PC-3 (cell line): ENCODE results near the gene TAS2R10.

Experiments used
- CTCF ChIP-seq: fragments of 300-600 bp; sonication (generic); conservative IDR thresholded peaks from 2 replicates; pipeline ENCODE4 v1.5.1; 2017; ENCODE audit warnings: antibody characterized with exemption, low read depth, mild to moderate bottlenecking, low read length
- EZH2 ChIP-seq: fragments of 300-600 bp; sonication (generic); IDR thresholded peaks from one replicate; pipeline ENCODE4 v1.6.1; 2017; ENCODE audit warnings: antibody characterized with exemption, mild to moderate bottlenecking, low read length; ENCODE audit not compliant: unreplicated experiment

GRCh38 chr12:10801741-10802140, 24.4 kb downstream of the TAS2R10 start:
- no peak for TF ChIP-seq CTCF
- TF ChIP-seq EZH2, result no peak
